Ecto neural progenitor cell (in vitro differentiated cells): ENCODE data around the gene ENDOD1.
"Not testable (repeated sequence)": the region's sequence is repeated elsewhere in the genome, so short reads cannot be mapped to it uniquely, and the experiment has no call there.

Experiments used
- DNase-seq: peaks from one replicate; pipeline ENCODE4 v3.0.0-alpha.2; 2018; ENCODE audit warnings: low spot score

ENDOD1 gene

DNA sequence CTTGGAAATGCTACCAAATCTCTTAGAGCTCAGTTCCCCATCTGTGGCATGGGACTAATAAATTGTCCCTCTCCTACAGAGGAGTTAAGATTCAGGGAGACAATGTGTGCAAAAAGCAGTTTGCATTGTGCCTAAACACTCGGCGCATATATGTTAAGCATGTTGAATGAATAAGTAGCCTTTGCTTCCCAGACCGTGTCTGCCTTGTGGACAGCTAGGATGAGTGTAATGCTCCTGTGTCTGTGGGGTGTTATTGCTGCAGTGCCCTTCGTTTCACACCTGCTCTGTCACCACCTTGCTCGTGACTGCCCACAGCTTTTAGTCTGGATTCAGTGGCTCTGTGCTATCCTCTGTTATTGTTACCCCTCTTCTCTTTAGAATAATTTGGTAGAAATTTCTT lies 14.1 kb downstream of the ENDOD1 start:
- no peak for DNase-seq

DNA sequence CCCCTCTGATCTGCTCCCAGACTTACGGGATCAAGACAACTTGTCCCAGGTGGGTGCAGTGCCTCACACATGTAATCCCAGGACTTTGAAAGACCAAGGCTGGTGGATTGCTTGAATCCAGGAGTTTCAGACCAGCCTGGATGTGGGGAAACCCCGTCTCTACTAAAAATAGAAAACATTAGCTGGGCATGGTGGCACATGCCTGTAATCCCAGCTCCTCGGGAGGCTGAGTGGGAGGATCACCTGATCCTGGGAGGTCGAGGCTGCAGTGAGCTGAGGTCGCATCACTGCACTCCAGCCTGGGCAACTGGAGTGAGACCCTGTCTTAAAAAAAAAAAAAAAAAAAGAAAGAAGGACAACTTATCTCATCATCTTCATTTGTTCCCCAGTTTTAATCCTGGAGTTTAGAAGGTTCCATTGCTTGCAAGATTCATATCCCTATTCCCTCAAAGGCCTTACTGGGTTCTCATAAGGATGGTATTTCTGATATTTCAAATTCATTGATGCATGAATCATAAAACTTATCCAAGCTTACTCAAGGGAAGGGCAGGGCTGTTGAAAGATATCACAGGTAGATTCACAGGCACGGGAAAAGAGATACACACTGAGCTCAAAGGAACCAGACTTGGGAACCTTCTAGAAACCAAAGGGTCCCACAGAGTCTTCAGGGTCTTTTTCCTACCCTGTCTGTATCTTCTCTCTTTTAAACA lies 14.6 kb downstream of the ENDOD1 start:
- DNase-seq = no peak

DNA sequence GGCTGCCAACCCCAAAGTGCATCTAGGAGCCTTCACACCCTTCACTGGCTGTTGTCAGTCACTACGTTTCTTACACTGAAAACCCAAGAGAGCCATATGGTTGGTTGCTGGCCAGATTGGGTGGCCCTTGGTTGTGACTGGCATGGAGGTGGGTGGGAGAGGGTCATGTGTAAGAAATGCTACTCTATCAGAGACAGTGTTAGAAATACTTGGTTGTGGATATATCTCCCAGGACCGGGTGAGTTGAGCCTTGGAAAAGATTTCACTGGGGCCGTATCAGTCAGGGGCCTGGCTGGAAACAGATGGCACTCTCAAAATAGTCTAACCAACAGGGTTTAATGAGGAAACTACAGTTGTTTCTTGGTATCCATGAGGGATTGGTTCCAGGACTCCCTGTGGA lies 15.2 kb downstream of the ENDOD1 start:
- no peak for DNase-seq

GRCh38 chr11:95108159-95108611 lies 18.5 kb downstream of the ENDOD1 start:
- DNase-seq = no peak

DNA sequence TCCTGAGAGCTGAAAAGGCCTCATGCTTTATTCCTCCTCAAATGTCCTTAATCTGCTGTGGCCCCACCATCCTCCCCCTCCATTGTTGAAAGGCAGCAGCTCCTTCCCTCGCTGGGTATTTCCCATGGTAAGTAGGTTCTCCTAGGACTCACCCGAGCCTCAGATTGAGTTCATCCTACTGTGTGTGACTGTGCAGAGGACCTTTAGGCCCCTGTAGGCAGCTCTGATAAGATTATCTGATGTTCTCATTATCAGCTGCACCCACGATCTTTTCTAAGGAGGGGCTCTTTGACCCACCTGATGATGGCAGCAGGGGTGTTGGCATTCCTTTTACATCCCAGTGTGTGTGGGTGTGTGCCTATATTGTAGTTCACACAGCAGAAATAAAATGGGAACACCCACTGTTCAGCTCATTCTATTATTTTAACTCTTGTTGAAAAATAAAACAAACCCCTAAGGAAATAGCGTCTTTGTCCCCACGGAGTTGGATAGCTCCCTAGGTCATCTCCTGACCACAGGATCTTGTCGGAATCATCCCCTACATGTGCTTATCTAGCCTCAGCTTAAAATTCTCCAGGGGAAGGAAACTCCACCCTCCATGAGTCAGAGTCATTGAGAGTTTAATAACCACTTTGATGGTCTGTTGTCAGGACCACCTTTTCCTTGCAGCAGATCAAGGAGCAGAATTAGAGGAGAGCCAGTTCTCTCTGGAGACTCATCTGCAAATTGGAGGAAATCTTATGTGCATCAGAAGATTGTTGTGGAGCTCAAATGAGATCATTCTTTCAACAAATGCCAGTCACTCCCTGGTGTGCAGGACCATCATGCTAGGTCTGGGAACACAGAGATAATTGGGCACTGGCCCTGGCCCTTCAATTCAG lies 19.3 kb downstream of the ENDOD1 start:
- DNase-seq = no peak

DNA sequence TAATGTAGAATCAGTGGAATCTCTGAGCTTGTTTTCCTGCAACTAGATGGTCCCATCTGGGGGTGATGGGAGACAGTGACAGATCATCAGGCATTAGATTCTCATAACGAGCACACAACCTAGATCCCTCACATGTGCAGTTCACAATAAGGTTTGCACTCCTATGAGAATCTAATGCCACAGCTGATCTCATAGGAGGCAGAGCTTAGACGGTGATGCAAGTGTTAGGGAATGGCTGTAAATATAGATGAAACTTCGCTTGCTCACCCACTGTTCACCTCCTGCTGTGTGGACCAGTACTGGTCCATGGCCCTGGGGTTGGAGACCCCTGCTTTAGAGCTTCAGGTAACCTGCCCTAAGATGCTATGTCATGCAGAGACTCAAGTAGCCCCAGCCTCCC lies 21.8 kb downstream of the ENDOD1 start:
- not testable (repeated sequence) for DNase-seq

DNA sequence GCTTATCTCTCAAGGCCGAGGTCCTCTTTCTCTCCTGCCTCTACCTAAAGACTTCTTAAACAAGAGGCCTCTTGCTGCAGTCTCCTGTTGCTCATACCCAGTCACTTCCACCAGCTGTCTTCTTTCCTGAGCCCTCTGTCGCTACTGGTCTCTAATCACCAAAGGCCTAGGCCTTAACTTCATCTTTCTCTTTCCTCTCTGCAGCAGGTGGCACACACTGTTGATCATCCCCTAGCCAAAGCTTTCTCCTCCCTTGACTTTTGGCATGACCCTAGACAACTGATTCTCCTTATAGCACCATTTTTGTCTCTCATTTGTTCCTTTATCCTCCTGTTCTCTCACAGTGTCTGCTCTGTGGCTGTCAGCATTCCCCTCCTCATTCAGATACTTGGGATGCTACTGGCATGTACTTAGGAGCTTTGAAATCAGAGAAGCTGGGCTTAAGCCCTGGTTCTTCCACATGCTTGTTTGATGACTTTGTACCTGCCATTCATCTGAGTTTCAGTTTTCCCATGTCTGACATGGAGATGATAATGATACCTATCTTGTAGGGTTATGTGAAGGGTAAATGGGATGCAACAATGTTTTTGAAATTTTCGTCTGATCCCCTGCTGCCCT lies 22.4 kb downstream of the ENDOD1 start:
- DNase-seq = no peak

GRCh38 chr11:95115597-95115996 lies 26.0 kb downstream of the ENDOD1 start:
- DNase-seq = no peak

- no peak for DNase-seq
These were observed 29.9 kb downstream of the ENDOD1 start for GRCh38 chr11:95119361-95120060.

- DNase-seq = no peak
These were observed 32.1 kb downstream of the ENDOD1 start for GRCh38 chr11:95121698-95122097.

DNA sequence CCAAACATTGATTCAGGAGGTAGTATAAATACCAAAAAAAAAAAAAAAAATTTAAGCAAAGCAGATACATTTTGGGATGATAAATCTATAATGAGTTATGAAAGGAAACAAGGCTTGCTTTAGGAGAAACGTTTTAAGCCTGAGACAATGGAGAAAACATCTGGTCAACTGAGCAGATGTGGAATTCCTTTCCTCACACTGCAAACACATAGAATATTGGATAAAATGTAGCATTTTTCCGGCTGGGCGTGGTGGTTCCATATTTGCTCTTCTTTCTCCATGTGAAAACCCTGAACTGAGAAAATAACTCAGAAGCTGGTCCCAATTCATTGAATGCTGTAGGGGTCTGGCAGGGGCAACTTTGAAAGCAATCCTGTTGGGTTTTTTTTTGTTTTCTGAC lies 33.9 kb downstream of the ENDOD1 start:
- no peak for DNase-seq

GRCh38 chr11:95128602-95129001 lies 39.0 kb downstream of the ENDOD1 start:
- no peak for DNase-seq

GRCh38 chr11:95132956-95133355 lies 43.3 kb downstream of the ENDOD1 start:
- DNase-seq = no peak

GRCh38 chr11:95134491-95134890 lies 44.8 kb downstream of the ENDOD1 start:
- DNase-seq = no peak

- no peak for DNase-seq
These were observed 45.5 kb downstream of the ENDOD1 start for GRCh38 chr11:95135155-95135554.

DNA sequence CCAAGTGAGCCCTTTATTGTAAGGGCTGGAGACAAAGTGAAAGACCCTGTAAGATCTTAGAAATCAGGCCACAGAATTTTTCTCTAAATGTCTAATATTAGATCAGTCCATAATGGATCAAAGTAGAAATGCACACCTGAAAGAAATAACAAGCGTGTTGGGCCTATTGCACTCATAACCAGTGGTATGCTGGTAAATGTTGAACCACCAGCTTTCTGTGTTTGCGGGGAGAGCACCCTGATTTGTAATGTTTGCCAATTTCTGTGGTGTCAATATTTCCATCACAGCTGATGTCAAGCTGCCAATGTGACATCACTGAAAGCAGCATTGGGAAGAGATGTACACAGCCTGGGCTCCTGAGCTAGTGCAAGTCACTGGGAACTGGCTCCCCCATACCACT lies 46.2 kb downstream of the ENDOD1 start:
- no peak for DNase-seq

DNA sequence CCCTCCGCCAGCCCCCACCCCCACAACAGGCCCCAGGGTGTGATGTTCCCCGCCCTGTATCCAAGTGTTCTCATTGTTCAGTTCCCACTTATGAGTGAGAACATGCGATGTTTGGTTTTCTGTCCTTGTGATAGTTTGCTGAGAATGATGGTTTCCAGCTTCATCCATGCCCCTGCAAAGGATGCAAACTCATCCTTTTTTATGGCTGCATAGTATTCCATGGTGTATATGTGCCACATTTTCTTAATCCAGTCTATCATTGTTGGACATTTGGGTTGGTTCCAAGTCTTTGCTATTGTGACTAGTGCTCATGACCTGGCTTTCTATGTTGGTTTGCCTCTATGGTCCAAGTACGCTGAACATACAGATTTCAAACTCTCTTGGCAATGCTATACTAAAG lies 47.1 kb downstream of the ENDOD1 start:
- not testable (repeated sequence) for DNase-seq

GRCh38 chr11:95137299-95137698 lies 47.7 kb downstream of the ENDOD1 start:
- no peak for DNase-seq

- DNase-seq = no peak
These were observed 48.8 kb downstream of the ENDOD1 start for GRCh38 chr11:95138448-95138847.

- no peak for DNase-seq
These were observed 50.9 kb downstream of the ENDOD1 start for GRCh38 chr11:95140397-95141033.

DNA sequence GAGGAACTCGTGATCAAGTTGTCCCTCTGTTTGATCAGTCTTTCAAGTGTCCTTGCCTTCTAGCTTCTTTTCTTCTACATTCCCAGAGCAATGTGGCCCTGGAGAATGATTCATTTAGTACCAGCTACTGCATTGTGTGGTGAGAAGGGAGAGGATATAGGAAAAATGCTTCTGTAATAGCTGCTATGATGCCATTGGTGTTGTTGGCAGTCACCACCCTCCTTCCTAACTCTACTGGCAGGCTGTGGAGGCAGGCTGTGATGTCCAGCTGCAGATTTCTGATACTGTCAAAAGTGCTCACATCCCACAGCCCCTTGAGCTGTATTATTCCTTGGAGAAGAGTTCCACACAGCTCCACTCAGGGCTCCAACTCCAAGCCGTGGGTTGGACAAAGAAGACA lies 52.8 kb downstream of the ENDOD1 start:
- DNase-seq = no peak
